ENCODE measurements around the gene CLIC4.
"Not testable (repeated sequence)": the region's sequence is repeated elsewhere in the genome, so short reads cannot be mapped to it uniquely, and the experiment has no call there.

Gene CLIC4

GRCh38 chr1:24748191-24749121 lies 3.2 kb downstream of the CLIC4 start:
- no peak for DNase-seq

- no peak for DNase-seq
These were observed 4.0 kb downstream of the CLIC4 start for GRCh38 chr1:24749252-24749651.

- no peak for DNase-seq
These were observed 4.6 kb downstream of the CLIC4 start for GRCh38 chr1:24749886-24750285.

GRCh38 chr1:24751833-24752232 lies 6.6 kb downstream of the CLIC4 start:
- DNase-seq, result no peak

GRCh38 chr1:24752305-24752704 lies 7.1 kb downstream of the CLIC4 start:
- DNase-seq, result no peak

- no peak for DNase-seq
These were observed 9.0 kb downstream of the CLIC4 start for GRCh38 chr1:24754229-24754628.

- DNase-seq, result not testable (repeated sequence)
These were observed 10.1 kb downstream of the CLIC4 start for GRCh38 chr1:24755323-24755722.

- no peak for DNase-seq
These were observed 11.1 kb downstream of the CLIC4 start for GRCh38 chr1:24756395-24756794.

GRCh38 chr1:24759492-24759891 lies 14.2 kb downstream of the CLIC4 start:
- no peak for DNase-seq

GRCh38 chr1:24761582-24761981 lies 16.3 kb downstream of the CLIC4 start:
- no peak for DNase-seq

GRCh38 chr1:24762133-24762676 lies 17.0 kb downstream of the CLIC4 start:
- no peak for DNase-seq

- no peak for DNase-seq
These were observed 18.4 kb downstream of the CLIC4 start for GRCh38 chr1:24763671-24764070.

GRCh38 chr1:24764439-24764838 lies 19.2 kb downstream of the CLIC4 start:
- DNase-seq, result no peak

- DNase-seq, result no peak
These were observed 19.6 kb downstream of the CLIC4 start for GRCh38 chr1:24764848-24765247.

- DNase-seq, result no peak
These were observed 20.2 kb downstream of the CLIC4 start for GRCh38 chr1:24765308-24765988.

- no peak for DNase-seq
These were observed 22.1 kb downstream of the CLIC4 start for GRCh38 chr1:24767351-24767750.

- DNase-seq, result no peak
These were observed 23.8 kb downstream of the CLIC4 start for GRCh38 chr1:24768873-24769605.

- no peak for DNase-seq
These were observed 24.7 kb downstream of the CLIC4 start for GRCh38 chr1:24769656-24770651.

GRCh38 chr1:24770881-24771280 lies 25.6 kb downstream of the CLIC4 start:
- no peak for DNase-seq

GRCh38 chr1:24771574-24771973 lies 26.3 kb downstream of the CLIC4 start:
- no peak for DNase-seq

GRCh38 chr1:24773618-24774017 lies 28.4 kb downstream of the CLIC4 start:
- DNase-seq, result no peak

GRCh38 chr1:24775348-24775747 lies 30.1 kb downstream of the CLIC4 start:
- no peak for DNase-seq
